OCI-LY3 (cell line): Measurements from ENCODE around the gene TBK1.

Experiments used
- EZH2phosphoT487 ChIP-seq: fragments of 200-600 bp; shearing (Covaris generic); IDR thresholded peaks from 2 replicates; pipeline ENCODE4 v1.6.1; 2018; ENCODE audit warnings: antibody characterized with exemption, mixed run types, low read depth
- TF ChIP-seq, protein P1 (sequence below): fragments of 200-600, 300-600 bp; sonication (generic); IDR thresholded peaks from 2 replicates; pipeline ENCODE4 v1.5.1; 2014; ENCODE audit warnings: antibody characterized with exemption, low read length, low read depth

DNA sequence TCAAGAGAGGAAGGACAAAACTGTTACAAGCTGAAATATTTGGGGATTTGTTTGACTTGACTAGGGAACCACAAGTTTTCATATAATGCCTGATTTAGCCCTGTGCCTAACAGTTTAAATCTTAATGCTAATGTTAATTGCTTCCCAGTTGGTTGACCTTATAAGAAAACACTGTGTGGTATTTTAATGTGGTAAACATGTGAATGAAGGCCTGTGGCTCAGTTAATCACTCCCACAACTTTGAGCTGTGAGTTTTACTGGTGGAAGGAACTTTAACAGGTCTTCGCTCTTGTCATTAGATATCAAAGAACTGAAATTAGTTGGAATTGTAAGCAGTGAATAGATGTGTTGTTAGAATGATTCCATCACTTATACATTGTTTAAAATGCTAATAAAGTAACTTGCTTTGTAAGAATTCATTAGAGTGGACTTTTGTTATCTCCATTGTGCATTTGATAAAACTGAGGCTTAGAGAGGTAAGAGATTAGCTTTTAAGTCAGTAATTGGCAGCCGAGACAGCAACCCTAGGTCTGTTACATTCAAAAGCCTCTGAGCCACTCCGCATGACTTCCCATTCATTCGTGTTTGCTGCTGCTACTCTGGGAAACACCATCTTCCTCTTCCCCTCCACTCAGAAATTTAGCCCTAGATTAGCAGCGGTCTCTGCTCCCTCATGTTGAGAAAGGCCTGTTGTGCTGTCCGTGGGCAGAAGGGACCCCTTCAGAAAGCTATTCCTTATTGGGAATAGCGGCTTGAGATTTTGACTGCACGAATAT, 1.0 kb upstream of the TBK1 start:
- TF ChIP-seq, protein P1, sequence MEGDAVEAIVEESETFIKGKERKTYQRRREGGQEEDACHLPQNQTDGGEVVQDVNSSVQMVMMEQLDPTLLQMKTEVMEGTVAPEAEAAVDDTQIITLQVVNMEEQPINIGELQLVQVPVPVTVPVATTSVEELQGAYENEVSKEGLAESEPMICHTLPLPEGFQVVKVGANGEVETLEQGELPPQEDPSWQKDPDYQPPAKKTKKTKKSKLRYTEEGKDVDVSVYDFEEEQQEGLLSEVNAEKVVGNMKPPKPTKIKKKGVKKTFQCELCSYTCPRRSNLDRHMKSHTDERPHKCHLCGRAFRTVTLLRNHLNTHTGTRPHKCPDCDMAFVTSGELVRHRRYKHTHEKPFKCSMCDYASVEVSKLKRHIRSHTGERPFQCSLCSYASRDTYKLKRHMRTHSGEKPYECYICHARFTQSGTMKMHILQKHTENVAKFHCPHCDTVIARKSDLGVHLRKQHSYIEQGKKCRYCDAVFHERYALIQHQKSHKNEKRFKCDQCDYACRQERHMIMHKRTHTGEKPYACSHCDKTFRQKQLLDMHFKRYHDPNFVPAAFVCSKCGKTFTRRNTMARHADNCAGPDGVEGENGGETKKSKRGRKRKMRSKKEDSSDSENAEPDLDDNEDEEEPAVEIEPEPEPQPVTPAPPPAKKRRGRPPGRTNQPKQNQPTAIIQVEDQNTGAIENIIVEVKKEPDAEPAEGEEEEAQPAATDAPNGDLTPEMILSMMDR, result no peak
- no peak for TF ChIP-seq EZH2phosphoT487
